Thyroid gland (tissue), 4 donors: ENCODE data around the gene CHST7. TPM values are rescaled to one million over a fixed set of nuclear protein-coding genes. Genes with fewer than 3 reads are reported as not detected.

Experiments used
- DNase-seq, 2 donors: peaks; one replicate each; pipeline ENCODE4 v3.0.0-alpha.2; 2019
- H3K27ac ChIP-seq, 3 donors: fragments of 200-600 bp; sonication (generic); 1 replicate in 2 of 3; 2 replicates in 1 of 3; pipeline ENCODE4 v1.5.1; 2016 to 2019; ENCODE audit warnings: mild to moderate bottlenecking in 1 of 3, moderate library complexity in 1 of 3
- H3K27me3 ChIP-seq: fragments of 200-600 bp; sonication (generic); one replicate; pipeline ENCODE4 v1.5.1; 2019
- H3K36me3 ChIP-seq, 2 donors: fragments of 200-600 bp; sonication (generic); one replicate each; pipeline ENCODE4 v1.5.1; 2016 to 2019
- H3K4me1 ChIP-seq, 2 donors: fragments of 200-600 bp; sonication (generic); one replicate each; pipeline ENCODE4 v1.5.1; 2017 to 2019
- H3K4me3 ChIP-seq, 3 donors: fragments of 200-600 bp; sonication (generic); replicated peaks in 1 of 3; 1 replicate in 2 of 3; 2 replicates in 1 of 3; pipeline ENCODE4 v1.5.1; 2016; ENCODE audit warnings: mild to moderate bottlenecking in 1 of 3
- H3K9me3 ChIP-seq: fragments of 200-600 bp; sonication (generic); one replicate; pipeline ENCODE4 v1.5.1; 2017
- POLR2A ChIP-seq, 2 donors: fragments of 450-650 bp; IDR thresholded peaks; one replicate each; pipeline ENCODE4 v1.6.1; 2017; ENCODE audit warnings: antibody characterized with exemption in 2 of 2, mild to moderate bottlenecking in 2 of 2, moderate library complexity in 1 of 2
- WGBS, 2 donors: methylation state at CpG; one replicate each; pipeline ENCODE4 v1.1.5; 2017; 5-methylcytosine and 5-hydroxymethylcytosine counted together
- intact Hi-C: fragments of 100-400 bp; cut with DNase I; formaldehyde crosslinking; loops from one replicate; pipeline ENCODE4 v1.15.1; 2023
- total RNA-seq, 4 donors: library from RNA; depleted of rRNA; stranded (reverse); fragments of >200 nt; gene quantifications; one replicate each; pipeline ENCODE4 v1.2.3, GENCODE V29; 2016
- TF ChIP-seq, protein P1 (sequence below), 6 experiments: fragments of 200-600 bp in 3 of 6; fragments of 450-650 bp in 3 of 6; sonication (generic) in 3 of 6; IDR thresholded peaks; one replicate each; pipeline ENCODE4 v1.5.1; 2016 to 2019; ENCODE audit warnings: antibody characterized with exemption in 6 of 6, mild to moderate bottlenecking in 2 of 6, inconsistent platforms in 1 of 6, moderate library complexity in 1 of 6

CHST7 gene
- total RNA-seq, 4 donors from 2014 or later = 9.0 to 28.5 (median 20.4) TPM

DNA sequence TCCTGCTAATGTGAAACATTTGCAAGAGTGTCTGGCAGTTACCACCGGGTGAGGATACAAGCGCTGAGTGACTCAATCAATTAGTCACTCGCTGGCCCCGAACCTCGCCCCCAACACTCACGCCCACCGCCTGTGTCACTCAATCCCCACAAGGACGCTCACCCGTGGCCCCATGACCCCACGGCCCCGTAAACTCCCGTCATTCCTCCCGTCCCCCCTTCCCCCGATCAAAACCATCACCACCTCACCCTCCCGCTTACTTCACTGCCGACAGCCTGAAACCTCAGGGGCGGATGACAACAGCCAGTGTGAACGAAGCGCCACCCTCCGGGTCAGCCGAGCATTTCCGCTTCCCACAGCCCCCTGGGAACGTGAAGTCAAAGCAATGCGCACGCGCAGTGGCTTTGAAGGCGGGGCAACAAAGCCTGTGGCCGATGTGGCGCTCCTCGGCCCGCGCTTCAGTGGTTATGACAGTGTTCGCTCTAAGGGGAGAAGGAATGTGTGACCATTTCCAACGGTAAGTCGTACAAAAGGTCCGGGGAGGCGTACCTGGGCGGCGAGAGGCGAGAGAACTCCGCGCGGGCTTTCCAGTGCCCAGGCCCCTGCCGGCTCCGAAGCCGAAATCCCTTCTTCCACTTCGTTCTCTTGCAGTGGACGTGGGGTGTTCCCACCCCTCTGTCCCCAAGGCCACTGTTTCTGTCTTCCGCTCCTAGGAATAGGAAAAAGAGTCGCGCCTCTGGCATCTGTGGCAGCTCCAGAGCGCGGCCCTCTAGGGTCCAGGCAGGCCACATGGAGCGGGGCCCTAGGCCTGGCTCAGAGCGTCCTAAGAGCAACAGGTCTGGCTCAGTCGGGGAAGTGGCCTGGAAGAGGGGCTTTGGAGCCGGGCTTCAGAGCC is 28.2 kb upstream of the CHST7 start, which contains the start of gene ZNF674:
Gene ZNF674 (minus strand): TSS at position 311 of the 895 bp plus-strand sequence. CDS start 3,334 bp downstream, outside the sequence.
- Histone ChIP-seq H3K4me1 (no peaks in the 10 kb centered on the region), H3K4me3 (peak within 1 kb of the TSS; percentile 10 to 78 (median 53)), H3K36me3 (no peaks in the 10 kb centered on the region), H3K27ac (peak within 1 kb of the TSS; percentile 62 to 81 (median 74)), H3K9me3 (no peaks in the 10 kb centered on the region), H3K27me3 (no peaks in the 10 kb centered on the region)
- TF ChIP-seq POLR2A (IDR thresholded peaks at IDR 0.05) = peak; percentile 63 to 83
- TF ChIP-seq, protein P1, sequence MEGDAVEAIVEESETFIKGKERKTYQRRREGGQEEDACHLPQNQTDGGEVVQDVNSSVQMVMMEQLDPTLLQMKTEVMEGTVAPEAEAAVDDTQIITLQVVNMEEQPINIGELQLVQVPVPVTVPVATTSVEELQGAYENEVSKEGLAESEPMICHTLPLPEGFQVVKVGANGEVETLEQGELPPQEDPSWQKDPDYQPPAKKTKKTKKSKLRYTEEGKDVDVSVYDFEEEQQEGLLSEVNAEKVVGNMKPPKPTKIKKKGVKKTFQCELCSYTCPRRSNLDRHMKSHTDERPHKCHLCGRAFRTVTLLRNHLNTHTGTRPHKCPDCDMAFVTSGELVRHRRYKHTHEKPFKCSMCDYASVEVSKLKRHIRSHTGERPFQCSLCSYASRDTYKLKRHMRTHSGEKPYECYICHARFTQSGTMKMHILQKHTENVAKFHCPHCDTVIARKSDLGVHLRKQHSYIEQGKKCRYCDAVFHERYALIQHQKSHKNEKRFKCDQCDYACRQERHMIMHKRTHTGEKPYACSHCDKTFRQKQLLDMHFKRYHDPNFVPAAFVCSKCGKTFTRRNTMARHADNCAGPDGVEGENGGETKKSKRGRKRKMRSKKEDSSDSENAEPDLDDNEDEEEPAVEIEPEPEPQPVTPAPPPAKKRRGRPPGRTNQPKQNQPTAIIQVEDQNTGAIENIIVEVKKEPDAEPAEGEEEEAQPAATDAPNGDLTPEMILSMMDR (IDR thresholded peaks at IDR 0.05) = peak in 4 of 6 experiments; percentile 25 to 49 (median 36)
- DNase-seq = peak; percentile 92 to 95
- intact Hi-C loops = no loop called here
- WGBS, 2 donors = 0 to 1% methylated on average over 21 to 48 of the region's 57 CpGs

DNA sequence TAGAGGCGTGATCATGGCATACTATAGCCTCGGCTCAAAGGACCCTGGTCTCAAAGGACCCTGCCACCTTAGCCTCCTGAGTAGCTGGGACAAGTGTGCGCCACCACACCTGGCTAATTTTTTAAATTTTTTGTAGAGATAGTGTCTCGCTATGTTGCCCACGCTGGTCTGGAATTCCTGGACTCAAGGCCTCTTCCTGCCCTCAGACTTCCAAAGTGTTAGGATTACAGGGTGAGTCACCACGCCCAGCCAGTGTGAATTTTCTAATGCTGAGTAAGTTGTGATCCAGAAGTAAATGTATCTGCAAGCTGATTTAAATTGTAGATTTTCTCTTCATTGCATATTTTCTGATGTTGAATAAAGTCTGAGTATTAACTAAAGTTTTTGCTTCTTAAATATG is 25.7 kb upstream of the CHST7 start:
- Histone ChIP-seq H3K4me3 (no peak overlapping the region), H3K36me3 (no peaks in the 10 kb centered on the region), H3K9me3 (no peaks in the 10 kb centered on the region), H3K27ac (no peak overlapping the region), H3K4me1 (no peaks in the 10 kb centered on the region), H3K27me3 (no peaks in the 10 kb centered on the region)
- no peak for TF ChIP-seq POLR2A (IDR thresholded peaks at IDR 0.05)
- TF ChIP-seq, protein P1 (IDR thresholded peaks at IDR 0.05) = no peak
- DNase-seq = no peak
- intact Hi-C loops = no loop called here
- WGBS, 2 donors = 91 to 94% methylated on average over 6 of the region's 6 CpGs

GRCh38 chrX:46549914-46550313 is 23.7 kb upstream of the CHST7 start:
- Histone ChIP-seq H3K27ac (no peak overlapping the region), H3K36me3 (no peaks in the 10 kb centered on the region), H3K27me3 (no peaks in the 10 kb centered on the region), H3K9me3 (no peaks in the 10 kb centered on the region), H3K4me1 (peaks cover 0 to 3% of the 10 kb centered on the region in 2 donors), H3K4me3 (no peak overlapping the region)
- TF ChIP-seq, protein P1 (IDR thresholded peaks at IDR 0.05) = no peak
- no peak for TF ChIP-seq POLR2A (IDR thresholded peaks at IDR 0.05)
- WGBS, 2 donors = 93 to 95% methylated on average over 1 of the region's 1 CpG
- DNase-seq = no peak
- intact Hi-C loops = no loop called here

- intact Hi-C loops = no loop called here
- no peak for DNase-seq
- WGBS, 2 donors = 90 to 91% methylated on average over 8 of the region's 8 CpGs
- Histone ChIP-seq H3K9me3 (no peaks in the 10 kb centered on the region), H3K27ac (no peak overlapping the region), H3K4me3 (no peak overlapping the region), H3K36me3 (no peaks in the 10 kb centered on the region), H3K4me1 (peaks cover 0 to 3% of the 10 kb centered on the region in 2 donors), H3K27me3 (no peaks in the 10 kb centered on the region)
- no peak for TF ChIP-seq POLR2A (IDR thresholded peaks at IDR 0.05)
- TF ChIP-seq, protein P1 (IDR thresholded peaks at IDR 0.05) = no peak
Measured at GRCh38 chrX:46551494-46552128, 22.0 kb upstream of the CHST7 start.
